Central memory CD4-positive, alpha-beta T cell (primary cell): ENCODE results near the gene BOC.

Experiments
- DNase-seq: peaks from one replicate; pipeline ENCODE4 v3.0.0; 2022

The BOC gene

DNA sequence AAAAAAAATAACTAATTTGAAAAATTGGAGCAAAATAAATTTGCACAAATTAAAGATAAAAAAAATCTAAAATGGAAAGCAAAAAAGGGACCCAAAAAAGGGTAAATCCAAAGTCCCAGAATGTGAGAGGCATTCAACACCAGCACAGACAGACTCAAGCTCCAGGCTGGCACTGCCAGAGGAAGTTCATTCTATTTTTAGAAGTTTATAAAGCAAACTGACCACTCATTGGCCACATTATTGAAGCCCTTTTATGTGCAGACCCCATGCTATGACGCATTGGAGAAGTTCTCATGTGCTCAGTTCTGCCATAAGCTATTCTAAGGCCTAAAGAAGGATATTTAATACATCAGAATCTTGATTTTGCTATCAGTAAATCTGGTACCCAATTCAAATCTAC lies 17.6 kb upstream of the BOC start:
- no peak for DNase-seq

DNA sequence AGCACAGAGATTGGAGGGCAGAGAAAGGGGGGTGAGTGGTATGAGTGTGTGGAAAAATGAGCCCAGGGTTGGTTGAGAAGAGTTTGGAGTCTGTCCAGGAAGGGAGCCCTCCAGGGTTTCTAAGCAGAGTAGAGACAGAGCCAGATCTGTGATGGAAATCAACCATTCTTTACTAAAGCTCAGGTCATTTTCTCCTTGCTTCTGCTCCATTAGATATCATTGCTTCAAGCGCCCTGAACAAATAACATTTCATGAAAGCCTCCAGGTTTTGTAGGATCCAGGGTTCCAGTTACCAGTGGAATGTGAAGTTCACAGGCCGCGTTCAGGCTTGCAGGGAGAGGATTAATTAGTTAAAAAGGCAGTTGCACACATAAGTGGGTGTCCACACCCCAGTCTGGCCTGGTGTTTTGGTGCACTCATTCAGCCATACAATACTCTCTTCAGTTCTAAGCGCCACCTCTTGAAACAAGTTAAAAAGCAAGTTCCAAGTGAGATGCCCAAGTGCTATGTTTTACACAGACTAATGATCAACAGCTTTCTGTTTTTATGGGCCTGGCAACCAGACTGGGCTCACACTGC lies 16.4 kb upstream of the BOC start:
- DNase-seq = no peak

DNA sequence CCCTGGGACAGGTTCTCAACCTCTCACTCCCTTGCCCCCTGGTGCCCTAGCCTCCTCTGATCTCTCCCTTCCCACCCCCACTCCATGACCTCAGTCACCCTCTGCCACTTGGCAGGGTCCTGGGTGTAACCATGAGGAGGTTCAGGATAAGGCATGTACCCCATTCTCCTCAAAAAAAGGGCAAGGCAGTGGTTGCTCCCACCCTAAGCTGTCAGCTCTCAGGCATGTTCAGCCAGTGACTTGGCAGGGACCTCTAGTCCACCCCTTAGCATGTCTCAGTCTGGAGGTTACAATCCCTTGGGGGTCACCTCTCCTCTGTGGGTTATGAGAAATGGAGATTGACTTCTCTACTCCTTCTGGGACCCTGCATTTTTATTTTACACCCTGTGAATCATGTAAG lies 11.0 kb upstream of the BOC start:
- DNase-seq = no peak

DNA sequence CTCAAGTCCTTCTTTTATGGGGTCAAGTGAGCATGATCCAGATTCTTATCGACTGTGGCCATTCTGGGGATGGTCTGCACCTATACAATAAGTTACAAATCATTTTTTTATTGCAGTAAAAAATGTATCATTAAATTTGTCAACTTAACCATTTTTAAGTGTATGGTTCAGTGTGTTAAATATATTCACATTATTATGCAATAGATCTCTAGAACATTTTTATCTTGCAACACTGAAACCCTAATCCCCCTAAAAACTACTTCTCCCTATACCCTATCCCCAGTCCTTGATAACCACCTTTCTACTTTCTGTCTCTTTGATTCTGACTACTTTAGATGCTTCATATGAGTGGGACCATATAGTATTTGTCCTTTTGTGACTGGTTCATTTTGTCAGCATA lies 10.4 kb upstream of the BOC start:
- no peak for DNase-seq

DNA sequence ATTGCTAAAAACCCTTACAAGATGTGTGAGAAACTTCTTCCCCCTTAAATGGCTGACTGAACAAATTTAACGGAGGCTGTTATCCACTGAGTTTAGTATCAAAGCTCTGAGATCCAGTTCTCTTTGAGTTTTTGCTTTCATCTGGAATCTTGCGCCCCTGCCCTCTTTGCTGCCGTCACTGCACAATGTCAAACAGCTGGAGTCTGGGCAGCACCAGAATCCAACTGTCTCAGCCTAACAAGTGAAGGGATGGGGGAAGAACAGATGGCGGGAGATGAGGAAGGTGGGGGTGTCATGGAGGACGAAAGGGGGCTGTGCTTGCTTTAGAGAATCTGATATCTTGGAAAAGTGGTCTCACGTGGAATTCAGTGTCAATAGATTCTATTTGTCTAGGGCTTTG lies 7.0 kb upstream of the BOC start:
- no peak for DNase-seq

DNA sequence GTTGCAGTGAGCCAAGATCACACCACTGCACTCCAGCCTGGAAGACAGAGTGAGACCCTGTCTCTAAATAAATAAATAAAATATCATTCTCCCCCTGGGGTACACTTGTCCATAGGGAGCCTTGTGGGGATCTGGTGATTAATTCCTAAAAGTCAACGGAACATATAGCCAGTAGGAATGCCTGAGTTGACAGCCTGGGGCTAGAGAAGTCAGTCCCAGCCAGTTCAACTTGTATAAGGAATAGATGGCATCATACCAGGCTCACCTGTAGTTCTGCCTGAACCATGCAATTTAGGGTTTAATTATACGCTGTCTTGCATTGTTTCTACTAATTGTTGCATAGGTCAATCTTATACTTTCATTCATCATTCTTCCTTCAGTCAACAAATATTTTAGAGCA lies 5.9 kb upstream of the BOC start:
- no peak for DNase-seq

DNA sequence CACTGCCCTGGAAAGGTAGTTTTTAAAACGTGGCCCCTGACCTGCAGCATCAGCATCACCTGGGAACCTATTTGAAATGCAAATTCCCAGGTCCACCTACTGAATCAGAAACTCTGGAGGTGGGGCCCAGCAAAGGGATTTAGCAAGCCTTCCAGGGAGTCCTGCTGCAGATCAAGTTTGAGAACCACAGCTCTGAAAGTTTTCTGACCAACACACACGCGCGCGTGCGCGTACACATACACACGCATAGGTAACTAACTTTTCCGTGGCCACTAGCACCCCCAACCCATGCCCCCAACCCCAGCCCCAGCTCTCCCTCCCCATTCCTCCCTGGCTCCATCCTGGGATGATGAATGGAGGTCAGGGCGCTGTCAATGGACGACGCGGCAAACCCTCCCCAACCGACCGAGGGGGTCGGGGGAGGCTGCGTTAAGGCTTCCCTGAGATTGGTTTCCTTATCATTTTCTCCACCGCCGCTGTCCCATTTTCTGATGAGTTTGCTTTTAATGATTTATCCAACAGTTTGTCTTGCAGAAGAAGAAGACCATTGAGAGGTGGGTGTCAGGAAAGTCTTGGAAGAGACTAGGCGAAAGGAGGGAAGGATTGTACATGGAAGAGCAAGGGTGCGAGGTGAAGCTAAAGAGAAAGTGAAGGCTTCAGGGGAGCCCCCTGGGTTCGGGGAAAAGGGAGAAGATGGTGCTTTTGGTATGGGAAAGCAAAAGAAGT lies 590 bp upstream of the BOC start:
- DNase-seq = no peak

DNA sequence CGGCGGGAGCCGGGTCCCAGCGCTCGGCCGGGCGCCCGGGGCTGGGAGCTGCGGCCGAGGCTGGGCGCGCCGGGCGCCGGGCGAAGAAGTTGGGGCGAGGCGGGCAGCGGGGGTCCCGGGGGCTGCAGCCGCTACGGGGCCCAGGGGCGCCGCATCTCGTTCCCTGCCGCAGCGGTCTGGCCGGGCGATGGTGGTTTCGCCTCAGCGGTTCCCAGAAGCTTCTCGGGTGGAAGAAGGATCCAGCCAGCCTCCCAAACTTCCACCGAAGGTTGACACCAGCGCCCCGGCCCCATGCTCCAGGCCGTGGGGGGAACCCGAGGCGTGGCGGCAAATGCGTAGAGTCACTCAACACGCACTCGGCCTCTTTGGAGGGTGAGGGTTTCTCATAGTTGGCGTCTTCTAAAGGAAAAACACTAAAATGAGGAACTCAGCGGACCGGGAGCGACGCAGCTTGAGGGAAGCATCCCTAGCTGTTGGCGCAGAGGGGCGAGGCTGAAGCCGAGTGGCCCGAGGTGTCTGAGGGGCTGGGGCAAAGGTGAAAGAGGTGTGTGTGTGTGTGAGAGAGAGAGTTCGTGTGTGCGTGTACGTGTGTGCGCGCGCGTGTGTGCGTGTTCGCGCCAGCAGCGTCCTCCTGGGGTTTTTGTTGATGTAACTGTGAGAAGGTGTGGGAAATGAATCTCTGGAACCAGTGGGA lies 940 bp downstream of the BOC start:
- DNase-seq = no peak

DNA sequence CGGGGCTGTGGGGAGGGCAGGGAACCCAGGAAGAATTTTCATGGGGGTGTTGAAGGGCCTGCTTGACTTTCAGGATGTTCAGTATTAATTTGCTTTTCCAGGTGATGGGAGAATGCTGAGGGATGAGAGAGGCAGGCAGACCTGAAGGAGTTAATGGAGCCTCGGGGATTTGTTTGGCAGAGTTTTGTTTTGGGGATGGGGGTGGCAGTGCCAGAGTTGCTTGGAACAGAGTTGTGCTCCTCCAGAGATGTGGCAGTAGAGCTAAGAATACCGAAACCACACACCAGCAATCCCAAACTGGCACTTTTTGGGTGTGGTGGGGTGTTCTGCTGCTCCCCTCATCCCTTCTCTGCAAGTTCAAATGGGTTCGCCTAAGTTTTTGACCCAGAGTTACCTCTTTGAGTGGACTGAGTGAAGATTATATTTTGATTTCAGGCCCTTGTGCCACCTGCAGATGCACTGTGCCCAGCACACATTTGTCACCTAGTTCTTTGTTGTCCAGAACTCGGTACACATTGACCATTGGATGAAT lies 1.6 kb downstream of the BOC start:
- no peak for DNase-seq

DNA sequence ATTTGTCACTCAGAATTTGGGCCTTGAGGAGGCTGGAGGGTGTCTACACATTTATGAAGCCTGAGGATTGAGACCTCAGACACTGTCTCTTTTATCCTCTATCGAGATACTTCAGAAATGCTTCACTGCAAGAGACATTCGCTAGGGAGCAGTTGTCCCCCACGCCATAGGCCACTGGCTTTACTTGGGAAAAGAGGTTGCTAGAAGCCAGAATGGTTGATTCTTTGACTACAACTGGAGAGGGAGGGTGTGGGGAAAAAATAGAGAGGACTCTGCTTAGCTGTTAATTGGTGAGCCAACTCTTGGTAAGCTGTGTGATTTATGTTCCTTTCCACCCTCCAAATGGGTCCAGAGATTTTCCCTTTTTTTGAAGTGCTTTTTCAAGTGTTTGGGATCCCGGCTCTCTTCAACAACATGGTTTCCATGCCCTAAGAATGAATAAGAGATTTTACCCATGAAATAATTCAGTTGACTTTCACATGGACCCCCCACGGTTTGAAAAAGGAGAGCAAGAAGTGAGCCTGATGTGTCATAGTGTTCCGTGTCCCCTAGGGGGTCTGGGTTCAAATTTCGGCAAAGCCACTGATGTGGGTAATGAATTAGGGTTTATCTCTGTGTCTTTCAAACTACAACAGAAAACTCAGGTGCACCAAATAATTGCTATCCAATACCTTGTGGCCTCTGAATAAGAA lies 2.7 kb downstream of the BOC start:
- DNase-seq = no peak

DNA sequence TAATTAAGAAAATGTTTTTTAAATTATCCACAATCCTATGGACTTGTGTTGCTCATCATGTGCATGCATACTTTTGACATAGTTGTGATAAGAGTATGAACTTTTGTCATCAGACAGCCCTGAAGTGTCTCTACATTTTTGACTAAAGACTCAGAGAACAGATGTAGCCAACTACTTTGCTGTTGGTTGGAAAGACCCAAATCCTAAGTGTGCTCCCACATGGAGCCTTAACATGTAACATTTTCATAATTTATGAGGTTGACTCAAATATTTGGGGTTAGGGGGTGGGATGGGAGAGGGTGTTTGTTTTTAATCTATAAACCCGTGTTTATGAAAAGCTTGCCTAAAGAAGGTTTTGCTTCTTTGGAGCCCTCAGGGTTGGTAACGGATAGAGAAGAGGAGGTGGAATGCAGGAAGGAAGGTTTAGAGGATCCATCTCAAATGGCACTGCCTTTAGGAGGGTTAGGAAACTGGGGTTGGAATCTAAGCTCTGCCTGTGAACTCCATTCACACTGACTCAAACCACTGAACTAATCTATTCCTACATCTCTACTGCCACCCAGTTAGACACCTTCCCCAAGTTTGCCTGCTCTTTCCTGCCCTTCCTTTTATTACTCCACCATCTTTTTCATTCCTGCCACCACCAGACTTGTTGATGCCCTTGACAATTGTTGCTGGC lies 3.7 kb downstream of the BOC start:
- no peak for DNase-seq

DNA sequence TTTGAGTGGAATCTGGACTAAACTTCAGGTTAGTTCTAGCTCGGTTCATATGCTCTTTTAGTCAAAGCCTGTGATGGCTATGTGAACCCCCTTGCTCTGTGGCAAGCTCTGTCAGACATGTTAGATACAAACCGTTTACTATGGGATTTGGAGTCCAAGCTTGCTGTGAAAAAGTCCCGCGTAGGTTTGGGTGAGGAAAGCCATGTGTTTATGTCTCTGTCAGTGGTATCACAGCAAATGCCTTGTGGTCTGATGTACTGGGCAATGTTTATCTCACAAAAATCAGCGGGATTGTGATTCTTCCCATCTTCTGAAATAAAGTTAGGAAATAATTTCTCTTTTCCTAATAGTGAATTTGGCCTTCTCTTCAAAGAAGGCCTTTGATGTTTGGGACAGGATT lies 5.0 kb downstream of the BOC start:
- no peak for DNase-seq

DNA sequence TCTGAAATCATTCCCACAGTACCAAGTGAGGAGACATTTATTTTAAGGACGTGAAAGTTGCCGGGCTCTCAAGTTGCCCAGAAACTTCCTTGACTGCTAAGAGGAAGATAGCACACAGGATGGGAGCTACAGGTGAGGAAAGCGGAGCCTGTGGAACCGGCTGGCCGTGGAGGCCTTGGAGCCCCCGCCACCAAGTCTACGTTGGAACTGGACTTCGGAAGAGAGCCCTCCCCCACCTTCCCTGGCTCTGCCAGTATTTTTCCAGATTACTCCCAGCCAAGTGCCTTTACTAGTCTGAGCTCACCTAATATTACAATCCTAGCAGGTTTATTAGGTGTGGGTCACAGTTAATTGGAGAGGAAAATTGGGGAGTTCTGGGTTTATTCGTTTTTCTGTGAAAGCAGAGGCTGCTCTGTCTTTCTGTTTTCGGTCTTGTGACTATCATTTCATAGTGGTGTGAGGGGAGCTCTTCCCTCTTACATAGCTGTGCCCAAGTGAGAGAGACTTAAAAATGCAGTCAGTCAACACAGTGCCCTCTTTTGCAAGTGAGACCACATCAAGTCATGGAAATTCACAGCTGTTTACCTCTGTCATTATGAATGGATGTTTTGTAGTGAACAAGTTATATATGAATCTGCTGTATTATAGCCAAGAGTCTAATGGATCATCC lies 6.8 kb downstream of the BOC start:
- DNase-seq = no peak

DNA sequence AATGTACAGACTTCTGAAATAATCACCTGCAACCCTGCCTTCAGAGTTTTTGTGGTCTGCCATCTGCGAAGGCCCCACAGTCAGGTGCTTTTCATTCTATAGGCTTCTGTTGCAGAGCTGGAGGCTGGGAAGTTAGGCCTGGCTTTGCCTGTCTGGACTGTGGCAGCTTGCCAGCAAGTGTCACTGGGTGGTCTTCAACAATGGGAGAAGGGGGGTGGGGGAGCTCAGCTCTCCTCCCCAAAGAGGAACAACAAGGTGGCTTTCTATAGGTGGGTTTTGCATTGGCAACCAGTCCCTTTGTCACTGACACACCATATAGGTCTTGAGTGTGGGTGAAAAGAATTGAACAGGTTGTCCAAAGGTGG lies 7.3 kb downstream of the BOC start:
- DNase-seq = no peak

DNA sequence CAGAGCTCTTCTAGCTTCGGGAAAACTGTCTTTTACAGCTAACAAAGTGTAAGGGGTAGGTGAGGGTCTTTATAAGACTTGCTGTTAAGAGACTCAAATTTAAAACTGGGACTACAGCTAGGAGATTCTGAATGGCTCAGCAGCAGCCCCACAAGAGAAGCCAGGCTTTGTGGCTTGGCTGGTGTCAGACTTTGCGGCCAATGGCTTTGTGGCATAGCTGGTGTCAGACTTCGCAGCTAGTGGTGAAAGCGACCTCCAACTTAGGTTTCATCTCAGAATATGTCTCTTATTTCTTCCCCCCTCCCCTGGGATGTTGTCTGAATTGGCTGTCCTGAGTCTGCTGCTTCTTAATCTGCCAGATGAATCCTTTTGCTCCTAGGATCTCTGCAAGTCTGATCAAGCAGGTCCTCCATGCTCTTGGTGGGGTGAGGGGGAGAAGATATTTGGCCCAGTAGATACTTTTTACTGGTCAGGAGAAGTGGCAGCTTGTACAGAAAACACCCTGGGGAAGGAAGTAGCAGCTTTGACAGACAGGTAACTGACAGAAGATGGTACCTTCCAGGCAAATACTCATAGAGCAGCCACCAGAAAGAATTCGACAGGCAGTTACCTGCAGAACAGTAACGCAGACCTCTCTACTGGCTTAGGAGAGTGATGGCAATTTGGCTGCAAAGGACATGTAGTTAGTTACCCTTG lies 8.4 kb downstream of the BOC start:
- no peak for DNase-seq

DNA sequence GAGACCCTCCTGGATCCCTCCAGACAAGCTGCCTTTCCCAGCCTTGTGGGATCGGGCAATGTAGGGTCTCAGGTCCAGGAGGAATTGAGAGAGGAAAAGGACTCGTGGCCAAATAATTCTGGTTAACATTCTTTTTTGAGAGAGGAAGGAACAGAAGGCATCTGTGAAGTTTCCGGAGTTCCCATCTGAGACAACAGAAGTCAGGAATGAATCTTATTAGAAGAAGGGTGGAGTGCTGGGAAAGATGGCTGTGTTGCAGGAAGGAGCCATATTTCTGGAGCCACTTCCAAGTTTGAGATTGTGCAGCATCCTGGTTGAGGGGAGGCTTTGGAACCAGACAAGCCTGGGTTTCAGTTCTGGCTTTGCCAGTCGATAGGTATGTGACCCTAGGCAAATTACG lies 9.4 kb downstream of the BOC start:
- DNase-seq = no peak

DNA sequence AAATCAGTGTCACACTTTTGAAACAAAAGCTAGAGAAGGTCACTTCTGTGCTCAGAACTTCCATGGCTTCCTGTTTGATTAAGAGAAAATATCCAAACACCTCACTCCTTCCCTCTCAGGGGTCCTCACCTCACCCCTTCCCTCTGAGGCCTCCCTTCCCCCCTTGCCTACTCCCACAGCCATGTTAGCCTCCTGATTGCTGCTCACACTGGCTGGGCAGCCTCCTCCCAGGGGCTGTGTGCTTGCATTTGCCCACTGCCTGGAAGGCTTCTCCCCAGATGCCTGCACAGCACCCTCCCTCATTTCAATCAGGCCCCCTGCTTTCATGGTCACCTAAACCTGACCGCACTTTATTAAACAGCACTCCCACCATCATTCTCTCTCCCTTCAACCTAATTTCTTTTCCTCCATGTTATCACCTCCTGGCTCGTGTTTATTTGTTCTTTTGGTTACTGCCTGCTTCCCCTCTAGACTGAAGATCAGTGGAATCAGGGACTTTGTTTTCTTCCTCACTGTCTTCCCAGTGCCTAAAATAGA lies 10.4 kb downstream of the BOC start:
- no peak for DNase-seq

DNA sequence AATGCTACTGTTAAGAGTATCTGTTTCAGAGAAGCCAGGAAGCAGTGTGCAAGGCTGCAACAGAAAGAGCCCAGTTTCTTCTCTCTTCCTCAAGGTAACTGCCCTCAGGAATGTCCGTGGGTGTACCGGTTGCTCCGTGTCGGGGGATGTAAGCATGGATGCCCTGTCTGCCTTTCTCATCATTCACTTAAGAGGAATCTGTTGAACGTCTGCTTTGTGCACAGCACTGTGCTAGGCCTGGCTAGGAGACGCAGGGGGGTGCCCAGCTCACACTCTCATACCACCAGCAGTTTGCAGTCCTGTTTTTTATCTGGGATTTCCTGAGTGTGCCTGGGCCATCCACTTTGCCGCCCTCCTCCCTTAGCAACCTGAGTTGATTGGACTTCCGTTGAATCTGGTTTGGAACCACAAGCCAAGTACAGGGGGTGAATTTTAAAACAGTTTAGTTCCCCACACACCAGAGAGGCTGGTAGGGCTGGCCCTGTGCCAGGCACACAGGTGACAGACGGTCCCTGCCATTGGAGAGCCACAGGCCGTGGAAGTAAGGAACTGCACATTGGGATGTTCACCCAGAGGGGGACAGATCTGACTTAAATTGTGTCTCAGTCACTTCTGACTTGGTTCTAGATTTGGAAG lies 11.2 kb downstream of the BOC start:
- DNase-seq = no peak

DNA sequence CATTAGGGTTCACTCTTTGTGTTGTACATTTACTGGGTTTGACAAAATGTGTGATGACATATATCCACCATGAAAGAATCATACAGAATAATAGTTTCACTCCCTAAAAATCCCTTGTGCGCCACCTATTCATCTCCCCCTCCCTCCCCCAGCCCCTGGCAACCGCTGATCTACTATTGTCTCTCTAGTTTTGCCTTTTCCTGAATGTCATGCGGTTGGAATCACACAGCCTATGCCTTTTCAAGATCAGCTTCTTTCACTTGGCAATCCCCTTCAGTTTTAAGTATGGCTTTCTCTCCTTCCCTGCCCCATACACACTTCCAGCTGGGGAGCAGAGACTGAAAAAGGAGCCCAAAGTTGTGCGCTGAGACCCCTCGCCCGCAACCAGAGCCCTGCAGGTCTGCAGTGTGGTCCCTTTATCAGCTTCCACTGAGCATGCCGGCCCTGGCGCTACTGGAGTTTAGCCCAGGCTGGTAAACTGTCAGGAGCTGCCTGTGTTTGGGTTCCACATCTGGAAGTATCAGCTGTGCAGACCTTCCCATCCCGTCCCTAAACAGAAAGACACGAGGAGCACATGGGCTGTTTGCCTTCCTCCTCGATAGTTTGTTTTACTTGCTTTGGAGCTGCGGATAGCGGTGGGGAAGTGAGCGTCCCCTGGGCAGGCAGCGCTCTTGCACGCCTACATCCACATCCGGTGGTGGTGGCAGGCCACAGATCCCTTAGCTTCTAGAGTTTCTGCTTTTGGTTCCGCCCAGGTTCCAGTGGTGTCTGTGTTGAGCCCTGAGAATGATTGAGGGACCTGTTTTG lies 12.3 kb downstream of the BOC start:
- no peak for DNase-seq

DNA sequence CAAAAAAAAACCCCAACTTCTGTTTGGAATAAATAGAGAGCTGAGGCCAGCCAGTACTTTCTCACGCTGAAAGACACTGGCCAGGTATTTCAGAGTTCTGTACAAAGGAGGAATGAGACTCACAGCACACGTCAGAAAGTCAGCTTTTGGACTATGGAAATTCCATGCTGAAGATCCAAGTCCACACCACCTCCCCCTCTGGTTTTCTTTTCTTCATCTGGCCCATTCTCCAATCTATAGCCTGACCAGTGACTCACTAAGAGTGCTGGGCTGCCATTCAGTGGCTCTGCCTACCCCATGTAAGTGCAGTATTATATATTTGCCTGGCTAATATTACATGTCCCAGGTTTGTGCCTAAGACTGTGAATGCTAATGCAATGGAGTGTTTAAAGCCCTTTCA lies 13.9 kb downstream of the BOC start:
- no peak for DNase-seq
